CD4-positive, alpha-beta T cell treated with Interleukin-4 for 1 hour (primary cell): ENCODE data around the gene PRKCE.

Source experiments
- DNase-seq, 2 donors: peaks; one replicate each; pipeline ENCODE4 v3.0.0-alpha.2; 2020 to 2022

Gene PRKCE

DNA sequence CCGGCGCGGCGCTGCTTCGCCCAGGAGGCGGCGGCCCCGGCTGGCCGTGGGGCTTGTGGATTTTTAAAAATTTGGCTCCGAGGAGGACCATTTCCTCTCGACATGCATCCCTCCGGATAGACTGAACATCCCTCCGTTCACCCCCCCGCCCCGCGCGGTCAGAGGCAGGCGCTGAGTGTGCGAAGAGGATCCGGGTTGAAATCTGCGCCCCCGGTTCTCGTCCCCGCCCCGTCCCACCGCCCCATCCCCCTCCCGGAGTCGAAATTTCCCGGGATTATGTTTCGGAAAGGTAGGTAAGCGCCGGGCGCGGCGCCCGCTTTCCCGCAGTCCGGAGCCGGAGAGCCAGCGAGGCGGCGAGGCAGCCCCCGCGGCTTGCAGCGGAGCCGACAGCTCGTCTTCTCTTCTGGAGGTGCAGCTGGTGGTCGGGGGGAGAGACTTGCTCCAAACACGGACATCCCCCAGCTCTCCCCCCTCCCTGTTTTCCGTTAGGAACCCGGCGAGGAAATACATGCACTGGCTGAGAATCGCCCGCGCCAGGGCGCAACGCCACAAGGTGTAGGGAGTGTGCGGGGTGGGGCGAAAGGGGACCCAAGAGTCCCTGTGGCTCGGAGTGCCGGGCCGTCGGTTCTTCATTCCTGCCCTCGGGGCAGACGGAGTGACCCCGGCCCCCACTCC lies at the start of gene PRKCE:
TSS of gene PRKCE (plus strand) at position 261 of the 675 bp plus-strand sequence.
- peak; percentile 16 to 46 for DNase-seq

GRCh38 chr2:45602624-45603023 lies 48.9 kb upstream of the PRKCE start:
- no peak for DNase-seq

DNA sequence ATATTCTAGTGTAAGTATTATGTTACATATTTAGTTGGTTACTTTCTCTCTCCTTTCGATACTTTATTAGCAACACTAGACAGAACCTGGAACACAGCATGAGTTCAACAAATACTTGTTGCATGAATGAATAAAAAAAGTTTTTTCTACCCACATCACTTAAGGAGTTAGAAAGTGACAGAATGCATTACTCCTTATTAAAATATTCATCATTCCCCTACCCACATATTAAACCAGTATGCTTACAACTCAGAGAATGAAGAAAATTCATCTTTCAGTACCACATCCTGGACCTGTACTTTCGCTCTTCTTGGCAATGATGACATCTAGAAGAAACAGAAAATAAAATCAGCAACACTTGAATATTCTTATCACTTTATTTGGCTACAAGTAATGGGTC lies 46.4 kb upstream of the PRKCE start:
- no peak for DNase-seq

- no peak for DNase-seq
Measured at GRCh38 chr2:45606796-45607195, 44.7 kb upstream of the PRKCE start.

DNA sequence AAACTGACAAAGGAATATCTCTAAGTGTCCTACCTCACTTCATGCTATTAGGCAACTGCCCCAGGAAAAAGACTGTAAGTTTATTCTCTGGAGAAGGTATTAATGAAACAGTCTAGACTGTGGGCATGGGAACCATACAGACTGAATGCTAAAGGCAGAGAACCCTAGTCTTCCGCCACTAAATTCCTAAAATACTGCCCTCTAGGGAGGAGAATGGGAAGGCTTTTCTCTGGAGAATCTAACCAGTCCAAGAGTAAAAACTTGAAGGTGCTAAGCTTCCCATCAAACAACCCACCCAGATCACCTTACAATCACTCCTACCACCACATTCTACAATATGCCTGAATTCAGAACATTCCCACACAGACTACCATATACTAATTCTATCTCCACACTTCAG lies 43.8 kb upstream of the PRKCE start:
- no peak for DNase-seq

- peak; percentile 52 to 53 for DNase-seq
Measured at GRCh38 chr2:45610281-45611019, 41.0 kb upstream of the PRKCE start.

DNA sequence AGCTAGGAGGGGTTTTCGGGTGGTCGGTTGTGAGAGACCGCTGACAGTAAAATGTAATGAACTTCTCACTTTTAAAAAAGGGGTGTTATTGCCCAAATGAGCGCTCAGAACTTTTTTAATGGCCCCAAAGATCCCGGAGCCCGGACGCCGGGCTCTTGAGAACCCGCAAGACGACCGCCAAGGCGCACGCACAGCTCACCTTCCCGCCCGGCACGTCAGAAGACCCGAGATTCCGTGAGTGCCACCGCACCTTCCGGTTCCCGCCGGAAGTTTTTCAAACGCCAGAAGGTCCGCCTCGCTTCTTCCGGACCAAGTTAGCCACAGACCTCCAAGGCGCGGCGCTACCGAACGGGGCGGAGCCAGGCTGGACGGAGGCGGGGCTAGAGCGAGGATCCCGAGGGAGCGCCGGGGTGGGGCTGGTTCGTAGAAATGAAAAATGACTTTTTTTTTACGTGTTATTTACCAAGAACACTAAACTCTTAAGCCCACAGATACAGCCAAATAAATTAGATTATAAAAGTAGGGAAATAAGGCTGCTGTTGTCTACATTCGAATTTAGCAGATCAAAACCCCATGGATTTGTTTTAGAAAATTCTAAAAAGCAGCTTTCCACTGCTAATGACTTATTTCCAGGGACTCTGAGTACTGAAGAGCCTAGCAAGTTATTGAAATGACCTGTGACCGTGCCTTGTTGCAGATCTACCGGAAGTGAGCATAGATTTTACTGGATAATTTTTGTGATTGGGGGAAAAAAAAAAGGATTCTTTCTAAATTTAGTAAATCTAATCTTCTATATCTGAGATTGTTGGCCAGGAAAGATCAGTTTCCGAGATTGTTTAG lies 40.2 kb upstream of the PRKCE start, which contains the start of gene SRBD1:
TSS of gene SRBD1 (minus strand) at position 248 of the 840 bp plus-strand sequence. CDS start 5,826 bp downstream, outside the sequence.
- peak; percentile 88 to 91 for DNase-seq

- DNase-seq, result no peak
Measured at GRCh38 chr2:45612285-45612684, 39.2 kb upstream of the PRKCE start.

- no peak for DNase-seq
Measured at GRCh38 chr2:45612731-45613130, 38.7 kb upstream of the PRKCE start.

GRCh38 chr2:45614330-45614729 lies 37.1 kb upstream of the PRKCE start:
- DNase-seq, result no peak

DNA sequence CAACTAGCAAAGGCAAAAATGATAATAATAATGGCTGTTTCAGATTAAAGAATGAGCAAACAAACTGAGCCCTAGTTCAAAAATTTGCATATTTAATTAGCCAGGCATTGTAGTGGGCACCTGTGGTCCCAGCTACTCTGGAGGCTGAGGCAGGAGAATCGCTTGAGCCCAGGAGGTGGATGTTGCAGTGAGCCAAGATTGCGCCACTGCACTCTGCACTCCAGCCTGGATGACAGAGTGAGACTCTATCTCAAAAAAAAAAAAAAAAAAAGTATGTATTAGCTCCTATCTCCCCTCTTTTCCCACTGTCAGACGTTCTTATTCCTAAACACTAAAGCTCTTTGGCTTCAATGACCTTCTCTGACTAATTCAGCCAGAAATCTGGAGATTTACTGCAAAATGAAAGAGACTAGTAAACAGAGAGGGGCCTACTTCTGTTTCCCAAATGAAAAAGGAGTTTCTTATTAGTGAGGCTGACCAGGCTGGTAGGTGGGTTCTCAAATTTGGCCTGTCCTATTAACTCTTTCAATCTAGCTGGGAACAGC lies 36.5 kb upstream of the PRKCE start:
- no peak for DNase-seq

GRCh38 chr2:45616658-45617411 lies 34.6 kb upstream of the PRKCE start:
- DNase-seq, result no peak

GRCh38 chr2:45617496-45617895 lies 34.0 kb upstream of the PRKCE start:
- DNase-seq, result no peak

- DNase-seq, result no peak
Measured at GRCh38 chr2:45622336-45623075, 29.0 kb upstream of the PRKCE start.

GRCh38 chr2:45623098-45623497 lies 28.4 kb upstream of the PRKCE start:
- DNase-seq, result no peak

DNA sequence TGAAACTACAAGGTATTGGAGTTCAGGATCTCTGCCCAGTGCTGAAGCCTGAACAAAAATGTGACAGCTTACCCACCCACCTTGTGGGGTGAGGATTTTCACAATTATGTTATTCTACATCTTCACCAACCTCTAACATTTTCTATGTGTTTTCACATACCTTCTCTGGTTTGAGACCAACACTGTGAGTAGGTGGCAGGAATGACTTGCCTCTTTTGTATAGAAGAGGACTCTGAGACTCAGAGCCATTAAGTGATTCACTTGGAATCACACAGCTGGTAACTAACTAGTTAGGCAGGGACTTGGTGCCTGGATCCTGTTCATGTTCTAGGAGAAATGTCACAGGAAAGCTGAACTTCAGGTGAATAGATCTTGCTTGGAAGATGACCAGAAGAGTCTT lies 25.7 kb upstream of the PRKCE start:
- DNase-seq, result no peak

DNA sequence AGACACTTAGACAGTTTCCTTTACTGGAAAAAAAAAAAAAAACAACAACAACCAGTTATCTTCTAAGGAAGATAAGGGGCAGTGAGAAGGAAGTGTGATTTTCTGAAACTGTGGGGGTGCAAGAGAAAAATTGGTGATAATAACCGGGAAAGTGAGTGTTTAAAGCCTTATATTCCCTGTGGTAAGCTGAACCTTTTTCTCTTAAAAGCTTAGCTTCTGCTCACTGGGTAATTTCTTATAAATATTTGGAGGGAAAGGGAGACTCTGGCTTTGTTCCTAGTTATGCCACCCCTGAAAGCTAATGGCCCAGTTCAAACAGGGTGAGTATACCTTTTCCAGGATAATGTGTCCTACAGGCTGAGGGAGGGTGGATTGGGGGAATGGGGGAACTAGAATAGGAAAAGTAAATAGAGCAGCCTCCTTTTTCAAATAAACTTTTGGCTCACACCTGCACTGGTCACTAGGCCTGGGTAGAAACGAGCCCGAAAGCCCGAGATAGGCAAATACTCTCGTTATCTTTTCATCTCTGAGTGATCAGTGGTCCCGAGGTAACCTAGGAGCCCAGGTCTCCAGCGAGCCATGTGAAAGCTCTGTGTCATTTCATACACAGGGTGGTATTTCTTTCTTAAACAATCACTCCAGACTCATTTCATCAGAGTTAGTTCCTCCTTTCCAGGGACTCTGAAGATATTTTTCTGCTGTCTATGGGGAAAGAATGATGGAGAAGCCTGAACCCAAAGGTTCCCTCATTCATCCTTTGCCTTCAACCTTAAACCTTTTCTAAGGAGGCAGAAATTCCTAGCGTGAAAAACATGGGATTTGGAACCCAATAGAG lies 24.9 kb upstream of the PRKCE start:
- DNase-seq, result no peak

GRCh38 chr2:45627911-45628310 lies 23.6 kb upstream of the PRKCE start:
- DNase-seq, result no peak

GRCh38 chr2:45629971-45630370 lies 21.5 kb upstream of the PRKCE start:
- no peak for DNase-seq

DNA sequence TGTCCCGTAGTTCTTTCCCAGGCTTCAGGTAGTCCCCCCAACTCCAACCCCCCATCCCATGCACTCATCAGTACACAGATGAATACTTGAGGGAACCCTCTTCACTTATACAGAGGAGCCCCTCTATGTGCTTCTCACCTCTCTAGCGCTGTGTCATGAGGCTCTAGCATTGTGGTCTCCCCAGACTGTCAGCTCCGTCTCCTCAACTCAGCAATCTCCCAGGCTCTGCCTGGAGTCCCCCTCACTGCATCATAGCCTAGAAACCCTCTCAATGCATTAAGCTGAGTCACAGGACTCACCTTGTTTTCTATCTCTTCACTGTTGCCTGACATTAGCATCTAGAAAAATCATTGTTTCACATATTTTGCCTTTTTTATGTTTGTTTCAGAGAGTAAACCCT lies 20.2 kb upstream of the PRKCE start:
- DNase-seq, result no peak

DNA sequence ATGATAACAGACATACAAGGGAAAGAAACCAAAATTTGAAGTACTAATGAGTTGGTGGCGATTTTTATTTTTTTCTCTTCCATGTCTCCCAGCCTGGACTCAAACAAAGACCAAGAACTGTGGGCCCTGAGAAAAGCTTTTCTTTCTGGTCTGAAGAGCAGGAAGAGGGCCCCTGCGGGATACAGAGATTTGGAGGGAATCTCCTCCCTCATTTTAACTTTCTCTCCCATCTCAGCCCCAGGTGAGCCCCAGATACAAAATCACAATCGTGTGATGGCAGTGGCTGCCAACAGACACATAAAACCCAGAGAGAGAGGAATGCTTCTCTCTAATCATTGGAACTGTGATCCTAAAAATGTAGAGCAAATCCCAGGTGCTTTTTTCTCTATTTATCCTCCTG lies 19.5 kb upstream of the PRKCE start:
- no peak for DNase-seq
